22Rv1 (cell line): ENCODE measurements around the gene MDM2.

ENCODE experiments used
- ZFX ChIP-seq: fragments of 450-650 bp; IDR thresholded peaks from 2 replicates; pipeline ENCODE4 v1.6.1; 2017; ENCODE audit warnings: antibody characterized with exemption, borderline replicate concordance
- TF ChIP-seq, protein P1 (sequence below): fragments of 450-650 bp; IDR thresholded peaks from 2 replicates; pipeline ENCODE4 v1.5.1; 2017; ENCODE audit warnings: mild to moderate bottlenecking

DNA sequence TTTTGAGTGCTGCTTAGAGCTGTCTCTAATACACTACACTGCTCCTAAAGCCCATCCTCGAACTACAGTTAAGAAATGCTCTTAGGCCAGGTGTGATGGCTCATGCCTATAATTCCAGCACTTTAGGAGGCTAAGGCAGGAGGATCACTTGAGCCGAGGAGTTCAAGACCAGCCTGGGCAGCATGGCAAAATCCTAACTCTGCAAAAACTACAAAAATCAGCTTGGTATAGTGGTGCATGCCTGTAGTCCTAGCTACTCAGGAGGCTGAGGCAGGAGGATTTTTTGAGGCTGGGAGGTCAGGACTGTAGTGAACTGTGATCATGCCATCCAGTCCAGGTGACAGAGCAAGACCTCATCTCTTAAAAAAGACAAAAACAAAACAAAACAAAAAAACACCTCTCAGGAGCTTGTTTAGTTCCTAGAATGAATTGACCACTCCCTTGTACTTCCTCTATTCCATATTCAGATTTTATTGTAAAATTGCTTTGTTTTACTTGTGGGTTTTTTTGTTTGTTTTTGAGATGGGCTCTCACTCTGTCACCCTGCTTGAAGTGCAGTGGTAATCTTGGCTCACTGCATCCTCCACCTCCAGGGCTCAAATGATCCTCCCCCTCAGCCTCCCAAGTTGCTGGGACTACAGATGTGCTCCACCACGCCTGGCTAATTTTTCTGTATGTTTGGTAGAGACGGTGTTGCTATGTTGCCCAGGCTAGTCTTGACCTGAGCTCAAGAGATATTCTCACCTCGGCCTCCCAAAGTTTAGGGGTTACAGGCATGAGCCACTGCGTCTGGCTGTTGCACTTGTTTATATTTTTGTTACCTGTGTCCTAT, 13.6 kb downstream of the MDM2 start:
- TF ChIP-seq, protein P1, sequence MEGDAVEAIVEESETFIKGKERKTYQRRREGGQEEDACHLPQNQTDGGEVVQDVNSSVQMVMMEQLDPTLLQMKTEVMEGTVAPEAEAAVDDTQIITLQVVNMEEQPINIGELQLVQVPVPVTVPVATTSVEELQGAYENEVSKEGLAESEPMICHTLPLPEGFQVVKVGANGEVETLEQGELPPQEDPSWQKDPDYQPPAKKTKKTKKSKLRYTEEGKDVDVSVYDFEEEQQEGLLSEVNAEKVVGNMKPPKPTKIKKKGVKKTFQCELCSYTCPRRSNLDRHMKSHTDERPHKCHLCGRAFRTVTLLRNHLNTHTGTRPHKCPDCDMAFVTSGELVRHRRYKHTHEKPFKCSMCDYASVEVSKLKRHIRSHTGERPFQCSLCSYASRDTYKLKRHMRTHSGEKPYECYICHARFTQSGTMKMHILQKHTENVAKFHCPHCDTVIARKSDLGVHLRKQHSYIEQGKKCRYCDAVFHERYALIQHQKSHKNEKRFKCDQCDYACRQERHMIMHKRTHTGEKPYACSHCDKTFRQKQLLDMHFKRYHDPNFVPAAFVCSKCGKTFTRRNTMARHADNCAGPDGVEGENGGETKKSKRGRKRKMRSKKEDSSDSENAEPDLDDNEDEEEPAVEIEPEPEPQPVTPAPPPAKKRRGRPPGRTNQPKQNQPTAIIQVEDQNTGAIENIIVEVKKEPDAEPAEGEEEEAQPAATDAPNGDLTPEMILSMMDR: no peak
- TF ChIP-seq ZFX: no peak
